HG03432 (cell line): ENCODE data around the gene SPEN.
"Not testable (repeated sequence)": the region's sequence is repeated elsewhere in the genome, so short reads cannot be mapped to it uniquely, and the experiment has no call there.

Source experiments
- ATAC-seq: cut with Tn5 transposase; IDR thresholded peaks from one replicate; pipeline ENCODE4 v1.9.1; 2021; ENCODE audit warnings: mild to moderate bottlenecking, moderate library complexity; ENCODE audit not compliant: unreplicated experiment

Gene SPEN

DNA sequence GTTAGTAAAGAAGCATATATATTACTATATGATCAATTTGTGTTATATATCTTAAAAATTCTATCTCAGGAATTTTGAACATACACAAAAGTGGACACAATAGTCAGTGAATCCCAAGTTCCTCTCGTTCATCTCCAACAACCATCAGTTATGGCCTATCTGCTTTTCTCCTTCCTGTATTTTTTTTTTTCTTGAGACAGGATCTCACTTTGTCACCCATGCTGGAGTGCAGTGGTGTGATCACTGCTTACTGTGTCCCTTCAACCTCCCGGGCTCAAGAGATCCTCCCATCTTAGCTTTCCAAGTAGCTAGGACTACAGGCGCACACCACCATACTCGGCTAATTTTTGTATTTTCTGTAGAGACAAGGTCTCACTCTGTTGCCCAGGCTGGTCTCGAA, 9.4 kb downstream of the SPEN start:
- ATAC-seq = no peak

DNA sequence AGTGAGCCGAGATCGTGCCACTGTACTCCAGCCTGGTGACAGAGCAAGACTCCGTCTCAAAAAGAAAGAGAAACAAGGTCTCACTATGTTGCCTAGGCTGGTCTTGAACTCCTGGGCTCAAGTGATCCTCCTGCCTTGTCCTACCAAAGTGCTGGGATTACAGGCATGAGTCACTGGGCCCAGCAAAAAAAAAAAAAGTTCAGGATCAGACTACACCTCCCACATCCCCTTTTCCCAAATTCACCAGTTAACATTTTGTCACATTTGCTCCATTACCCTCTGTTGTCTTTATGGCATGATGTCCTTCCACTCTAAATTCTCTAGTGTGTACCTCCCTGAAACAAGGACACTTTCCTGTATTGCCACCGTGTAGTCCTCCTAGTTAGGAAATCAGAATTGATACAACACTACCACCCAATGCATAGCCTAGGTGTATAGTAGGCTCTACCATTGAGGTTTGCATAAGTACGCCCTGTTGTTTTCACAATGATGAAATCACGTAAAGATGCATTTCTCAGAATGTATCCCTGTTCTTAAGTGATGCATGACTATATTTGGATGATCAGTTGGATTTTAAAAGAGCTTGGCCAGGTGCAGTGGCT, 10.7 kb downstream of the SPEN start:
- ATAC-seq = no peak

DNA sequence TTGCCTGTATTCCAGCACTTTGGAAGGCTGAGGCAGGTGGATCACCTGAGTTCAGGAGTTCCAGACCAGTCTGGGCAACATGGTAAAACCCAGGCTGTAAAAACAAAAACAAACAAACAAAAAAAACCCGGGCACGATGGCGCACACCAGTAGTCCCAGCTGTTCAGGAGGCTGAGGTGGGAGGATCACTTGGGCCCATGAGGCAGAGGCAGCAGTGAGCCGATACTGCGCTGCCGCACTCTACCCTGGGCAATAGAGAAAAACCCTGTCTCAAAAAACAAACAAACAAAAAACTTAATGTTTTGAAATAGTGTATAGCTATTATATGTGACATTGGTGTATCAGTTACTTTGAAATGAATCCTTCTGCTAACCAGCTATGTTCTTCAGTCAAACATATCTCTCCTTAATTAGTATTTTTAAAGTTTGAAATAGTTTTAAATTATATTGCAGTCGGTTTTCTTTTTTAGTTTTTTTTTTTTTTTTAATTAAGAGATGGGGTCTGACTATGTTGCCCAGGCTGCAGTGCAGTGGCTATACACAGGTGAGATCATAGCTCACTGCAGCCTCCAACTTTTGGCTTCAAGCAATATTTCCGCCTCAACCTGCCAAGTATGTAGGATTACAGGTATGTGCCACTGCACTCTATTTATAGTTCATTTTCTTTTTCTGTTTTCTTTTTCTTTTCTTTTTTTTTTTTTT, 11.3 kb downstream of the SPEN start:
- no peak for ATAC-seq

DNA sequence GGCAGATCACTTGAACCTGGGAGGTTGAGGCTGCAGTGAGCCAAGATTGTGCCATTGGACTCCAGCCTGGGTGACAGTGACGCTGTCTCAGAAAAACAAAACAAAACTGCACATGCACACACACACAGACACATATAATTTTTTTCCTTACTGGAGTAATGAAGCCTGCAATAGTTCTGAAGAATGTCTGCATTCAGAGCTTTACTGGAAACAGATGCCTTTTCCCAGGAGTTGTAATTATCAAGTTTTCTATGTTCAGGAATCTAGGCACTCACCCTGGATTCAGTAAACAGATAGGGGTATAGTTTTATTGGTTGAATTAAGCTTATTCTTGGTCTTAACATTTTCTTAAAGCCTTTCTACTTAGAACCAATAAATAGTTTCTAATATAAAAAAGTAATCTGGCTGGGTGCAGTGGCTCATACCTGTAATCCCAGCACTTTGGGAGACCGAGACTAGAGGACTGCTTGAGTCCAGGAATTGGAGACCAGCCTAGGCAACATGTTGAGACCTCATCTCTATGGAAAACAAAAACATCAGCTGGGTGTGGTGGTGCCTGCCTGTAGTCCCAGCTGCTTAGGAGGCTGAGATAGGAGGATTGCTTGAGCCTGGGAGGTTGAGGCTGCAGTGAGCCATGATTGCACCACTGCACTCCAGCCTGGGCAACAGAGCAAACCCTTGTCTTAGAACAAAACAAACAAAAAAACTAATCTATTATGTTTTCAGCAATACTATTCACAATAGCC, 15.8 kb downstream of the SPEN start:
- ATAC-seq = no peak

DNA sequence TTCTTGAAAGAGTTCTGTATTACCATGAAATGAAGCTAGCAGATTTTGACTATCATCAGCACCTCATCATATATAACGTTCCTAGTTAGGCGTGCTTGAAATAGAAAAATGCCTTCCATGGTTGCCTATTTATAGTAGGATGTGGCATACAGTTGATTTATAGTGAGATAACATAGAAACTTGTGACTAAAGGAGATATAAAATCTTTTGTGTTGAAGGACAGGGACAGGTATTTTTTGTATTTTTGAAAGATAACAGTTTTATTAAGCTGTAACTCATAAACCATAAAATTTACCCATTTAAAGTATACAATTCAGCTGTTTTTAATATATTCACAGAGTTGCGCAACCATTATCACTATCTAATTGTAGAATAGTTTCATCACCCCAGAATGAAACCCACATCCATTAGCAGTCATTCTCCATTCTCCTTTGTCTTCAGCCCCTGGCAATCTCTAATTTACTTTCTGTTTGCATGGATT, 19.3 kb downstream of the SPEN start:
- ATAC-seq = no peak

DNA sequence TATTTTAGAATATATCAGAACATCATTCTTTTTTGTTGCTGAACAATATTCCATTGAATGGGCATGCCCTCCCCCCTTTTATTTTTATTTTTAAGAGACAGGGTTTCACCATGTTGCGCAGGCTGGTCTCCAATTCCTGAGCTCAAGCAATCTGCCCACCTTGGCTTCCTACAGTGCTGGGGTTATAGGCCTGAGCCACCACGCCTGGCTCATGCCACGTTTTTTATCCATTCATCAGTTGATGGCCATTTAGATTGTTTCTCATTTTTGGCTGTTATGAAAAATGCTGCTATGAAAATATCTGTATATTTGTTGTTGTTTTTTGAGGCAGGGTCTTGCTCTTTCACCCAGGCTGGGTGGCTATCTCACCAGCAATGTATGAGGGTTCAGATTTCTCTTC, 19.8 kb downstream of the SPEN start:
- ATAC-seq = no peak

DNA sequence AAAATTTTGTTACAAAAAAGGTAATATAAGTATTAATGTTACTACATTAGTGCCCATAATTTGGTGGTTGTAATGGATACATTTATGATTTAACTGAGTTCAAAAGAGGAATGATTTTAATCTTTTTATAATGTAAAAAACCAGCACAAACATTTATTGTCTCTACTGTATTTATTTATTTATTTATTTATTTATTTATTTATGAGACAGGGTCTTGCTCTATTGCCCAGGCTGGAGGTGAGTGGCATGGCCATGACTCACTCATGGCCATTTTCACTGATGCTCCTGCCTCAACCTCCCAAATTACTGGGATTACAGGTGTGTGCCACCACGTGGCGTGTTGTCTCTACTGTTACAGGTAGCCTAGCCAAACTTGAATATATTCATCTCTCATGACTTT, 21.9 kb downstream of the SPEN start:
- no peak for ATAC-seq

DNA sequence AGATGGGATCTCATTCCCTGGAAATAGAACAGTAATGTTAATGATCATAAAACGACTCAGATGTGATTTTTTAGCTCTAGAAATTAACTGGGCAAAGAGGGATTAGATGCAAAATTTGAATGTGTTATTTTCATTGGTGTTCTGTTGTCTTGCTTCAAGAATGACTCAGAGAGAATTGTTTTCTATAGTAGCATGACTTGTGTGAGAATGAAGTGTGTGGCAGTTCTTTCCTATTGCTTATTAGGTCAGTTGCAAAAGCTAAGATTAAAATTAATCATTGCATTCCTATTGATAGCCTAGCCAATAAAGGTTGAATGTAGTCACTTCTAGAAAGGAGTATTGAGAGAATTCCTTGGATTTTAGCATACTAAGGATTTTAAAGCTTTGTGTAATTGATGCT, 22.9 kb downstream of the SPEN start:
- no peak for ATAC-seq

DNA sequence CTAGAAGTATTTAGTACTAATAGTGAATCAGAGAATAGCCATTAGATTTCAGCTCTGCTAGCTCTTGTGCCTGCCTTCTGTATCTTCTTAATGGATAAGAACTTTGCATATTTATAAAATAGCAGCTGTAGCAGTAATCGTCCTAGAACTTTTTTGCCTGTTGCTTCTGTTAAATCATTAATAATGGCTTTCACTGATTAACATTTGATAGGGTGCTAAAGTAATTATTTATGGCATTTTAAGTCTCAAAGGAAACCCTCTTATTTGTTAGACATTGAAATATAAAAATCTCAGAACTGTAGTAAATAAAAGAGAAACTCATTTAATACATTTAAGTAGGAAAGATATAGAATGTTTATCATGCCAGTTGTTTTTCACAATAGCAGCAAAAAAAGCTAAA, 27.0 kb downstream of the SPEN start:
- no peak for ATAC-seq

DNA sequence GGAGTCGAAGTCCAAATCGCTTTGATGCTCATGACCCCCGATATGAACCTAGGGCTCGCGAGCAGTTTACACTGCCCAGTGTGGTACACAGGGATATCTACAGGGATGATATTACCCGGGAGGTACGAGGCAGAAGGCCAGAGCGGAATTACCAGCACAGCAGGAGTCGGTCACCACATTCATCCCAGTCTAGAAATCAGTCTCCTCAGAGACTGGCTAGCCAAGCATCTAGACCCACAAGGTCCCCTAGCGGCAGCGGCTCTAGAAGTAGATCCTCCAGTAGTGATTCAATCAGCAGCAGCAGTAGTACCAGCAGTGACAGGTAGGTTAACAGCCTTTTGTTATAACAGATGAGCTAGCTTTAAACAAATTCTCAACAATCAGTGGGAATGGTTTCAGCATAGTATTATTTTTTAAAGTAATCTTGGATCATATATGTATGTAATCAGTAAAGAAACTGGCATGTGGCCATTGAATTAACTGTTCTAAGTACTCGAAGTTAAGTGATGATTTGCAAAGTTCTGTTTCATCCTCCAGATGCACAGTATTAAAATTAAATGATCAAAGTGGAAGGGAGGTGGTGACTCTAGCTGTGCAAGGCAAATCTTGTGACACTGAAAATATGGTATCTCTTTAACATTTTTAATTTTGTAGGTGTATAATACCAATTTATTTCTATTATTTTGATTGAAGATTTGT, 29.0 kb downstream of the SPEN start:
- no peak for ATAC-seq

DNA sequence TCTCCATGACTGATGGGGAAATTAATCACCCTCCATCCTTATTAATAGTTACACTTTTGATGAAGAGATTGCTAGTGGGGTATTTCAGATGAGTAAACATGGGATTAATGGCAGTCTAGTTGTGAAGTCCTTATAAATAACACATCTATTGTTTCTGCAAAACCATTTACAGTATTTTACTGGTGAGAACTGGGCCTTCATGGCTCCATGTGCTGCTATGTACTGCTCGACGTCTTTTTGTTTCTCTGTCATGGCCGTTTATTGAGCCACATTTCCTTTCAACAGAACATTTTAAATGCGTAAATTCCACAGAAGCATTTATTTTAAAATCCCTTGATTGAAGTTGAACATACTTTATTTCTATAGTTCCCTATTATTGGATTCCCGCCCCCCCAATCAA, 34.5 kb downstream of the SPEN start:
- ATAC-seq = no peak

DNA sequence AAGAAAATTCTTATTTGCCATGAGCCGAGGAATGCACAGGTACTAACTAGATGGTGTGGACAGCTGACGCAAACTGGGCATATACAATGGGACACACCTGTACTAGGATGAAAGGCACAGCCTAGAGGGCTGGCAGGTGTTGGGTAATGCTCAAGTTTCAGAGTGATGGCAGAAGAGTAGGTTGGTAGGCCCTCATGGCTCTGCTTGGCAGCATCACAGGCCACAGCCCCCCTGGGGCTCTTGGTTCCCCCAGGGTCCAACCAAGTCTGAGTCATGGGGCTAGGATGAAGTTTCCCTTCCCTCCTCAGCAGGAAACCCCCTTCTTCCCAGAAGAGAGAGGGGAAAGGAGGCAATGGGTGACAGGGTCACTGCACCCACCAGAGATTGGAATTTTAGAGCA, 35.2 kb downstream of the SPEN start:
- no peak for ATAC-seq

DNA sequence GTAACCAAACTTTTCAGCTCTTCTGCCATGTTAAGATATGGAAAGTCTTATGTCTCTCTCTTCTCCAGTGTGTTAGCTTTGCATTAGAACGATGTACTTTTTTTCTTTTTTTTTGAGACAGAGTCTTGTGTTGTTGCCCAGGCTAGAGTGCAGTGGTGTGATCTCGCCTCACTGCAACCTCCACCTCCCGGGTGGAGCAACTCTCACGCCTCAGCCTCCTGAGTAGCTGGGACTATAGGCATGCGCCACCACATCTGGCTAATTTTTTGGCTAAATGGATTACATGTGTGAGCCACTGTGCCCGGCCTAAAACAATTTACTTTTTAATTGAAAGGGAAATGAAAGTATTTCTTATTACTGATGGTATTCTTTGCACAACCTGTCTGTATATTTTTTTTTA, 35.8 kb downstream of the SPEN start:
- ATAC-seq = no peak

DNA sequence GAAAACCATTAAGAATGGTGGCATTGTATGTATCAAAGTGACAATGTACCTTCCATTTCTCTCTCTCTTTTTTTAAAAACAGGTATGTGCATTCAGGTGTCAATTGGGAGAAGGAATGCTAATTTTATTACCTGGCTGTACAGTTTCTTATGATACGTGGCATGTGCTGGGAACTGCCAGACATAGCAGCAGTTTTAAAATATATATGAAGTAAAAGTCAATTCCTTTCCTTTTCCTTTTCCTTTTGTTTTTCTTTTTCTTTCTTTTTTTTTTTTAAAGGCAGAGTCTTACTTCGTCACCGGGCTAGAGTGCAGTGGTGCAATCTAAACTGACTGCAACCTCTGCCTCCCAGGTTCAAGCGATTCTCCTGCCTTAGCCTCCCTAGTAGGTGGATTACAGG, 37.0 kb downstream of the SPEN start:
- no peak for ATAC-seq

DNA sequence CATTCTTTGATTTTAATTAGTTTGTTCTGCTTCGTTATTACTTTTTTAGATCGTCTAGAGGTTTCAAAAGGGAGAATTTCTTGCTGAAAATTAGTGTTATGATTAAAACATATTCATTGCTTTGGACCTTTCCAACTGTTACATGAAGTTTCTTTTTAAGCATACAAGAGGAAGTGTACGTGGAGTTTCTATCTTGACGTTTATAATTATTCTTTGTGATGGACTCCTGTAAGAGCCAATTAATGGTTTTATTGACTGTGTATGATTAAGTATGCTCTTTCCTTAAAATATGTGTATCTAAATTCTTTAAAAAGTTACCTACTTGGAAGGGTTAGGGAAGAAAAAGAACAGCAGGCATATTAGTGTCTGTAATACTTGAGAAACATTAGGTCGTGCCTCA, 37.8 kb downstream of the SPEN start:
- ATAC-seq = no peak

DNA sequence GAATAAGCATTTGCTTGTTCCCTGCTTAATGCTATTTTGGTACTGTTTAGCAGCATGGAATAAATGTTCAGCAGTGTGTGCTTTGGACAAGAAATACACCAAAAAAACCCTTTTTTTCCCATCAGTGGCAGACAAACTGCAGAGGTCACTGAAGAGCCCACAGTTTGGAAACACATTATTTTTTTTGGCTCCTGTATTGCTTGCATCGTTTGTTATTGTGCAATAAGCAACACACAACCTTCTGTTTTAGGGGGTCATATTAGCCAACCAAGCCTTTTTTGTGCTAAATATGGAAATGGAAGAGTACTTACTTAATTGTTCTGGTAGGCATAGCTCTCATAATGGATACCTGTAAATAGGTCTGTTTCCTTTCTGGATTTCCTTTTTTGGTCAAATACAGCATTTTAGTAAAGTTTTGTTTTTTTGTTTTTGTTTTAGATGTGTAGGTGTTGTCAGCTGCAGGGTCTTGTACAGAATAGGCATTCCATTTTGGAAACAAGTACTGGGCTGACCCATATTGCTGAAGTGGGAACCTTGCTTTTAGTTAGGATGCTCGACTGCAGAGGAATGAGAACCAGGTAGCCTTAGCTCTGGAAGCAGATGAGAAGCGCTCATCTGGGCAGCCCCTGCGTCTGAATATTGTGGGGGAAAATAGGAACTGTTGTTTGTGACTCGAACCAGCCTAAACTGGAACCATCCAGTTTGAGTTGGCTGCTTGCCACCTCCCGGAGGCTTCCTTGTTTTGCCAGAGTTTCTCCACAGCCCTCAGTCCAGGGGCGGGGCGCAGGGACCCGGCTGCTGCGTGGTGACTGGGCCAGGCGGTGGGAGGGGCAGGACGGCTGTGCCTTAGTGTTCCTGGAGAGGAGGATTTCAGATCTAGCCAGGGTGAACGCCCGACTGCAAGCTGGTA, 38.4 kb downstream of the SPEN start:
- peak; percentile 65 for ATAC-seq

DNA sequence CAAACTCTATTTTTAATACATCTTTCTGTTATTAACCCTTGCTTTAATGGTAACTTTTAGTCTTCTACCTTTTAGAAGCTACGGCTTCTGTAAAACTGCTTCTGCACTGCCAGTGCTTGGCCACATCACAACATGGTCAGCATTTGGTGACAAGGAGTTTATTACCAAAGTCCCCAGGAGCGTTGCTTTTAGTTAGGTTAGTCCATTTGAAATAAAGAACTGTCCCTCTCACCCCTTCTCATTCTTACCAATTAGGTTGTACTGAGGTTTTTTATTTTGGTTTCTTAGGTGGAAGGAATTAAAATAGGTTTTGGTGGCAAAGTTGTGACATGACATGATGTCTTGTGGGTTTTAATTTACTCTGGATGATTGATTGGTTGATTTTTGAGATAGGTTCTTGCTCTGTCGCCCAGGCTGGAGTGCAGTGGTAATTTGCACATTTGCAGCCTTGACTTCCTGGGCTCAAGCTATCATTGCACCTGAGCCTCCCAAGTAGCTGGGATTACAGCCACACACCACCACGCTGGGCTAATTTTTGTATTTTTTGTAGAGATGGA, 39.2 kb downstream of the SPEN start:
- peak; percentile 16 for ATAC-seq

DNA sequence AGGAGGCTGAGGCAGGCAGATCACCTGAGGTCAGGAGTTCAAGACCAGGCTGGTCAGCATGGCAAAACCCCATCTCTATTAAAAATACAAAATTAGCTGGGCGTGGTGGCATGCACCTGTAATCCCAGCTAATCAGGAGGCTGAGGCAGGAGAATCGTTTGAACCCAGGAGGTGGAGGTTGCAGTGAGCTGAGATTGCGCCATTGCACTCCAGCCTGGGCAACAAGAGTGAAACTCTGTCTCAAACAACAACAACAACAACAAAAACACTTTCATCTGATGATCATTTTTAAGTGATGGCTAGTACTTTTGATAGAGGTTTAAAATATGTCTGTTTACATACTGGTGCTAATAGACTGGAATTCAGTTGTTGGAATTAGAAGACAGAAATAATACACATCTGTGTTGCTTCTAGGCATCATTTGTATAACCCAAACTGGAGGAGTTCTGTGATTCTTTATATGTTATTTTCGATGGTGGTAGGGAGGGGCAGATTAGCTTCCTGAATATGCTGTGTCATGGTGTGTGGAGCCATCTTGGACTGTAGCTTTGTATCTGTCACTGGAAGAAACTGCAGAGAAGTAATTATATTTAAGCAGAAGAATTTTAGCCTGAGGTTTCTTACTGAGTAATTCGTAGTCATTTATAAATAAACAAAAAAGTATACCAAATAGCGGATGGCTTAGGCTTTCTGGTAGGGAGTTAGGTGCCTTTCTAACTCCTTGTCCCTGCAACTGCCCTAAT, 45.5 kb downstream of the SPEN start:
- ATAC-seq = not testable (repeated sequence)

DNA sequence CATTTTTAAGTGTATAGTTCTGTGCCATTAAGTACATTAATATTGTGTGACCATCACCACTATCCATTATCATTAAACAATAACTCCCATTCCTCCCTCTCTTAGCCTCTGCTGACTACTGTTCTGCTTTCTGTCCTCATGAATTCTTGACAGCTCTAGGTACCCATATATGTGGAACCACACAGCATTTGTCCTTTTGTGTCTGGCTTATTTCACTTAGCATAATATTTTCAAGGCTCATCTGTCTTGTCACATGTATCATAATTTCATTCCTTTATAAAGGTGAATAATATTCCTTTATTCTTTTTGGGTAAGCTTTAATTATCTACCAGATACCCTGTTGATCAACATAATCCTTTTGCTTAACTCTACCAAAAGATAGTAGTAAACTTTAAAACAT, 47.7 kb downstream of the SPEN start:
- no peak for ATAC-seq
